ENCODE data around the gene RBKS. TPM values are rescaled to one million over a fixed set of nuclear protein-coding genes. Genes with fewer than 3 reads are reported as not detected.

RBKS gene
- total RNA-seq, 2 experiments from 2014 or later: 7.2 to 8.9 TPM

GRCh38 chr2:27810455-27810854 lies 79.7 kb downstream of the RBKS start:
- H3K36me3 Mint-ChIP-seq (ENCODE audit: low read depth): no peaks in the 10 kb centered on the region
- ATAC-seq (no peak), DNase-seq (no peak)
- no peaks in the 10 kb centered on the region for H3K27me3 Mint-ChIP-seq
- peaks cover 4% of the 10 kb centered on the region for H3K4me1 Mint-ChIP-seq (ENCODE audit: low read depth)
- POLR2A ChIA-PET: interaction anchor here (0.7 to 1.3 kb wide), 3 partner anchors 11 to 114 kb away, joined by 3 read pairs; no protein-coding TSS in a partner anchor
- no peak overlapping the region for H3K4me3 Mint-ChIP-seq
- no peaks in the 10 kb centered on the region for H3K9me3 Mint-ChIP-seq
- intact Hi-C loops (cut with micrococcal nuclease): no loop called here
- no peak overlapping the region for H3K27ac Mint-ChIP-seq
- TF ChIP-seq CTCF (IDR thresholded peaks at IDR 0.05): no peak
- CTCF ChIA-PET: no interaction called here

DNA sequence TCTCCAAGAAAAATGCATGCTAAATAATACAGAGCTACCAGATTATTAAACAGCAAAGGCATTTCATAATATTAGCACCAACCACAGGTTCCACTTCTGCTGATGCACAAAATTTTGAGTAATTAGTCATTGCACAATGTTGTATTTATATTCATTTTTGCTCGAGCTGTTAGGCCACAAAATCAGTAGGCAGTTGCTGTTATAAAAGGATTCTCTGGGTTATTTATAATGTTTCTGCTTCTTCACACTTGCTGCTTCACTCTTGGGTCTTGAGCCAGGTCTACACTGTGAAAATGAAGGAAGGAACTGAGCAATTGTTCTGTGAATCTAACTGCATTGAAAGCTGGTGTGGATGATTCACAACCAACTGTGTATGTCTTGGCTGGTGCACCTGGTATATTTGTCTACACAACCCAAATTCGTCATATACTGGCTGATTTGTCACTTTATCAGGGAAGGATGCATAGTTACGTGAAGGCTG lies 80.4 kb downstream of the RBKS start:
- ChIA-PET POLR2A (interaction anchor here (0.7 to 1.3 kb wide), 2 partner anchors 12 to 115 kb away, joined by 3 read pairs; no protein-coding TSS in a partner anchor), CTCF (no interaction called here)
- no peak for TF ChIP-seq CTCF (IDR thresholded peaks at IDR 0.05)
- H3K4me1 Mint-ChIP-seq (ENCODE audit: low read depth): peaks cover 4% of the 10 kb centered on the region
- no peak overlapping the region for H3K4me3 Mint-ChIP-seq
- ATAC-seq: peak; percentile 51
- no peak for DNase-seq
- intact Hi-C loops (cut with micrococcal nuclease): no loop called here
- no peaks in the 10 kb centered on the region for H3K27me3 Mint-ChIP-seq
- H3K27ac Mint-ChIP-seq: no peak overlapping the region
- H3K9me3 Mint-ChIP-seq: no peaks in the 10 kb centered on the region
- H3K36me3 Mint-ChIP-seq (ENCODE audit: low read depth): no peaks in the 10 kb centered on the region

GRCh38 chr2:27808984-27809383 lies 81.2 kb downstream of the RBKS start:
- peaks cover 4% of the 10 kb centered on the region for H3K4me1 Mint-ChIP-seq (ENCODE audit: low read depth)

GRCh38 chr2:27808418-27808817 lies 81.8 kb downstream of the RBKS start:
- DNase-seq (no peak), ATAC-seq (no peak)
- H3K36me3 Mint-ChIP-seq (ENCODE audit: low read depth): no peaks in the 10 kb centered on the region
- POLR2A ChIA-PET: no interaction called here
- intact Hi-C loops (cut with micrococcal nuclease): no loop called here
- H3K4me1 Mint-ChIP-seq (ENCODE audit: low read depth): peaks cover 4% of the 10 kb centered on the region
- H3K27me3 Mint-ChIP-seq: no peaks in the 10 kb centered on the region
- TF ChIP-seq CTCF (IDR thresholded peaks at IDR 0.05): no peak
- H3K27ac Mint-ChIP-seq: no peak overlapping the region
- H3K4me3 Mint-ChIP-seq: no peak overlapping the region
- H3K9me3 Mint-ChIP-seq: no peaks in the 10 kb centered on the region
- CTCF ChIA-PET: no interaction called here

More at GRCh38 chr2:27808984-27809383, 81.2 kb downstream of the RBKS start:
- DNase-seq: no peak
- Mint-ChIP-seq H3K36me3 (ENCODE audit: low read depth) (no peaks in the 10 kb centered on the region), H3K9me3 (no peaks in the 10 kb centered on the region), H3K27ac (no peak overlapping the region), H3K27me3 (no peaks in the 10 kb centered on the region), H3K4me3 (no peak overlapping the region)
- ChIA-PET CTCF (no interaction called here), POLR2A (no interaction called here)
- TF ChIP-seq CTCF (IDR thresholded peaks at IDR 0.05): no peak
- ATAC-seq: no peak
- intact Hi-C loops (cut with micrococcal nuclease): no loop called here

GRCh38 chr2:27807476-27807875 lies 82.7 kb downstream of the RBKS start:
- Mint-ChIP-seq H3K27me3 (no peaks in the 10 kb centered on the region), H3K9me3 (no peaks in the 10 kb centered on the region), H3K4me3 (no peak overlapping the region), H3K36me3 (ENCODE audit: low read depth) (no peaks in the 10 kb centered on the region), H3K27ac (no peak overlapping the region), H3K4me1 (ENCODE audit: low read depth) (peaks cover 4% of the 10 kb centered on the region)
- TF ChIP-seq CTCF (IDR thresholded peaks at IDR 0.05): peak; percentile 33
- CTCF ChIA-PET: interaction anchor here (1.4 kb wide), 1 partner anchor 104 kb away, joined by 4 read pairs; no protein-coding TSS in a partner anchor
- peak; percentile 19 for DNase-seq
- intact Hi-C loops (cut with micrococcal nuclease): no loop called here
- ATAC-seq: no peak
- POLR2A ChIA-PET: interaction anchor here (0.6 kb wide), 1 partner anchor 87 kb away, joined by 3 read pairs; no protein-coding TSS in a partner anchor

All from activated CD8-positive, alpha-beta T cell treated with anti-CD3 and anti-CD28 coated beads for 36 hours (primary cell).